B cell (primary cell): ENCODE data around the gene TAS2R41.

ENCODE experiments used
- CTCF ChIP-seq: fragments of 200-600 bp; IDR thresholded peaks from one replicate; pipeline ENCODE4 v1.8.0; 2022; ENCODE audit warnings: antibody characterized with exemption, mild to moderate bottlenecking
- EZH2 ChIP-seq: IDR thresholded peaks from 2 replicates; pipeline ENCODE4 v1.6.1; 2012; ENCODE audit warnings: borderline replicate concordance, low read depth, mild to moderate bottlenecking, moderate library complexity, low read length; ENCODE audit not compliant: insufficient read depth, poor library complexity, severe bottlenecking

- TF ChIP-seq CTCF (no peak), EZH2 (no peak)
These were observed 15.4 kb downstream of the TAS2R41 start for GRCh38 chr7:143492799-143493739.
